NK-92 treated with Interleukin-12 subunit alpha and Interleukin-12 subunit beta, amount 100 ng/mL, for 24 hours (cell line): ENCODE measurements around the gene PLEKHA5.
"Not testable (repeated sequence)": the region's sequence is repeated elsewhere in the genome, so short reads cannot be mapped to it uniquely, and the experiment has no call there.

Experiments
- DNase-seq: peaks from one replicate; lab custom pipeline; 2025; lab: John Stamatoyannopoulos, UW

Gene PLEKHA5

GRCh38 chr12:19411234-19412204 lies 282.0 kb downstream of the PLEKHA5 start:
- DNase-seq = no peak

DNA sequence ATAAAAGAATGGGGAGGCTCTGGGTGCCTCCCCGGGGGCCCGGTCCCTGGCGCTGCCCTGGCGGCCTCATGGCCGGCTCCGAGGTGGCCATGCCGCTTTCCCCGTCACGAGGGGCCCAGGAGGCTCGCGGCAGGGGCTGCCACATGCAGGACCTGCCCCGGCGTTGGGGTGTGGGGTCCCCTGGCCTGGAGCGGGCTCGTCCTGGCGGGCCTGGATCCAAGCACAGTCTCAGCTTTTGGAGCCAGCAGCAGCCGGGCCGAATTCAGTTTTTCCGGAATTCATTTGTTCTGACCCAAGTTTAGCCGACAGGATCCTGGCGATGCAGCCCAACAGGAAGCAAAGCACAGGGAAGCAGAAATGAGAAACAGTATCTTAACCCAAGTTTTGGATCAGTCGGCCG lies 283.3 kb downstream of the PLEKHA5 start:
- no peak for DNase-seq

DNA sequence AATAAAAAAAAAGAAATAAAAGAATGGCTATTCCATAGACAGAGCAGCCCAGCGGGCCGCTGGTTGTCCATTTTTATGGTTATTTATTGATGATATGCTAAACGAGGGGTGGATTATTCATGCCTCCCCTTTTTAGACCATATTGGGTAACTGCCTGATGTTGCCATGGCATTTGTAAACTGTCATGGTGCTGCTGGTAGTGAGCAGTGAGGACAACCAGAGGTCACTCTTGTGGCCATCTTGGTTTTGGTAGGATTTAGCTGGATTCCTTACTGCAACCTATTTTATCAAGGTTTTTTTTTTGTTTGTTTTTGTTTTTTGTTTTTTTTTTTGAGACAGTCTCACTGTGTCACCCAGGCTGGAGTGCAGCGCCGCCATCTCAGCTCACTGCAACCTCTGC lies 284.0 kb downstream of the PLEKHA5 start:
- DNase-seq = not testable (repeated sequence)

DNA sequence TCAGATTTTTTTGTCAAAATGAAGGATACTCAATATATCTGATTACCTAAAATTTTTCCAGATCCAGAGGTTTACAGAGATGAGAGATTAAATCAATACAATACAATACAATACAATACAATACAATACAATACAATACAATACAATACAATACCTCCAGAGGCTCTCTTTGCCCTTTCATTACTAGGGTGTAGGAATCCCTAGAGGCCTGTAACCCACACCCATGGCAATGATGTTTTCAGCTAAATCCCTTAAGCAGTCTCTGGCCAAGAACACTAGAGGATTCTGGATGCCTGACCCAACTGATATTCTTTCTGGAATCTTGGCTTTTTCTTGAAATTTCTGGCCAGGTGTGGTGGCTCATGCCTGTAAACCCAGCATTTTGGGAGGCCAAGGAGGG lies 286.0 kb downstream of the PLEKHA5 start:
- DNase-seq = no peak

GRCh38 chr12:19419086-19419485 lies 289.6 kb downstream of the PLEKHA5 start:
- no peak for DNase-seq

GRCh38 chr12:19421503-19422282 lies 292.2 kb downstream of the PLEKHA5 start:
- no peak for DNase-seq

GRCh38 chr12:19423166-19423930 lies 293.8 kb downstream of the PLEKHA5 start:
- DNase-seq = no peak
